Tibial nerve (tissue), 3 donors: ENCODE results near the gene KRTAP10-8.

Experiments used
- POLR2A ChIP-seq, 2 donors: fragments of 450-650 bp; IDR thresholded peaks; one replicate each; pipeline ENCODE4 v1.6.1; 2017; ENCODE audit warnings: antibody characterized with exemption in 2 of 2, mild to moderate bottlenecking in 2 of 2, moderate library complexity in 2 of 2
- TF ChIP-seq, protein P1 (sequence below), 5 experiments: fragments of 200-600 bp in 3 of 5; fragments of 450-650 bp in 2 of 5; sonication (generic) in 3 of 5; IDR thresholded peaks; one replicate each; pipeline ENCODE4 v1.5.1; 2016 to 2019; ENCODE audit warnings: antibody characterized with exemption in 5 of 5, mild to moderate bottlenecking in 3 of 5, moderate library complexity in 2 of 5

DNA sequence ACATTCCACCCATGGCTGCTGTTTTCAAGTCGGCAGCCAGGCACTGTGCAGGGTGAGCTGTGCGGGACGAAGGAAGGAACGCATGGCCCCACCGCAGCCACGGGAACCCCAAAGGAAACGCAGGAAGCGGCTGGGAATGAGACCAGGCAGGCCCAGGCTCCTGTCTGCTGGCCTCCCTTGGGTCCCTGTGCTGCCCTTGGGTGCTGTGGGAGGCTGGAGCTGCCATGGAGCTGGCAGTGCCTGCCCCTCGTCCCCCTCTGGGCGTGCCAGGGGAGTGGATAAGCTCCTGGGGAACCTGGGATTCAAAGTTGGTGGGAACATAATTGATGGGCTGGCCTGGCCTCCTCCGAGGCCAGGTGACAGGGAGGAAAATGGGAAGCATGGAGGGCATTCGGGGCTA lies 43.6 kb upstream of the KRTAP10-8 start:
- TF ChIP-seq, protein P1, sequence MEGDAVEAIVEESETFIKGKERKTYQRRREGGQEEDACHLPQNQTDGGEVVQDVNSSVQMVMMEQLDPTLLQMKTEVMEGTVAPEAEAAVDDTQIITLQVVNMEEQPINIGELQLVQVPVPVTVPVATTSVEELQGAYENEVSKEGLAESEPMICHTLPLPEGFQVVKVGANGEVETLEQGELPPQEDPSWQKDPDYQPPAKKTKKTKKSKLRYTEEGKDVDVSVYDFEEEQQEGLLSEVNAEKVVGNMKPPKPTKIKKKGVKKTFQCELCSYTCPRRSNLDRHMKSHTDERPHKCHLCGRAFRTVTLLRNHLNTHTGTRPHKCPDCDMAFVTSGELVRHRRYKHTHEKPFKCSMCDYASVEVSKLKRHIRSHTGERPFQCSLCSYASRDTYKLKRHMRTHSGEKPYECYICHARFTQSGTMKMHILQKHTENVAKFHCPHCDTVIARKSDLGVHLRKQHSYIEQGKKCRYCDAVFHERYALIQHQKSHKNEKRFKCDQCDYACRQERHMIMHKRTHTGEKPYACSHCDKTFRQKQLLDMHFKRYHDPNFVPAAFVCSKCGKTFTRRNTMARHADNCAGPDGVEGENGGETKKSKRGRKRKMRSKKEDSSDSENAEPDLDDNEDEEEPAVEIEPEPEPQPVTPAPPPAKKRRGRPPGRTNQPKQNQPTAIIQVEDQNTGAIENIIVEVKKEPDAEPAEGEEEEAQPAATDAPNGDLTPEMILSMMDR (IDR thresholded peaks at IDR 0.05): no peak
- no peak for TF ChIP-seq POLR2A (IDR thresholded peaks at IDR 0.05)
